ENCODE measurements around the gene ASCC3.

The ASCC3 gene

GRCh38 chr6:100484474-100484873 is 396.7 kb downstream of the ASCC3 start:
- no peak for DNase-seq

GRCh38 chr6:100482698-100483097 is 398.4 kb downstream of the ASCC3 start:
- no peak for DNase-seq

DNA sequence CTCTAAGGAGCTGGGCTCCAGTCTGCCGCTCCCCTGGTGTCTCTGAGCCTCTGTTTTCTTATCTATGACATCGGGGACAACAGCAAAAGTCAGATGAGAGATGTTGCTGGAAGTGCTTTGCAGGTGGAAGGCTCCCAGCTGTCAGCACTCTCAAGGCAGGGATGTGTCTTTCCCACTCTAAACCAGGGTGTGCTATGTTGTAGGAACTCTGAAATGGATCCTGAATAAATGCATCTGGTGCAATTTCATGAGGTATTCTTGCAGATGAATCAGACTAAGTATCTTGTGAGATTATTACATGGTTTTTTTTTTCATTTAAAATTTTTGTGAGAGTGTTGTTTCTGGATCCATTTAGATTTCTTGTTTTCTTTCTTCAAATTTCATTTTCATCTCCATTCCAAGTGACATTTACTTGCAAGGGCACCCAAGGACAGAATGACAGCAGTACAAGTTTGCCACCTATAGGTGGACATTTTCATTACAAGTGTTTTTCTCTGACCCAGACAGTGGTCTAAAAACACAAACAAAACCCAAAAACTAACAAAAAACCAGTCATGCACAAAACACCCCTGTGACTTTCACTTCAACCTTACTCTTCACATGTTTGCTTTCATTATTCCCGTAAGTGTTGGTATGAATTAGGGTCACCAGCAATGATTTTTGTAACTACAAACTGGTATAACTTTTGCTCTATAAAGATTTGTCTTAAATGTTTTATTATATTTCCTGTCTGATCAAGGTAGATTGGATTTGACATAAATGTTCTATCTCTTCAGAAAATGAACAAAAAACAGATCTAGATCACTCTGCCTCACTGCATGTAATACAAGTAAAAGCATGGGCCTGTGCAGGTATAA is 401.7 kb downstream of the ASCC3 start:
- no peak for DNase-seq

- no peak for DNase-seq
Observed at GRCh38 chr6:100475554-100476320, 405.4 kb downstream of the ASCC3 start.

GRCh38 chr6:100473182-100473581 is 407.9 kb downstream of the ASCC3 start:
- DNase-seq, result no peak

- no peak for DNase-seq
Observed at GRCh38 chr6:100472674-100473073, 408.5 kb downstream of the ASCC3 start.

DNA sequence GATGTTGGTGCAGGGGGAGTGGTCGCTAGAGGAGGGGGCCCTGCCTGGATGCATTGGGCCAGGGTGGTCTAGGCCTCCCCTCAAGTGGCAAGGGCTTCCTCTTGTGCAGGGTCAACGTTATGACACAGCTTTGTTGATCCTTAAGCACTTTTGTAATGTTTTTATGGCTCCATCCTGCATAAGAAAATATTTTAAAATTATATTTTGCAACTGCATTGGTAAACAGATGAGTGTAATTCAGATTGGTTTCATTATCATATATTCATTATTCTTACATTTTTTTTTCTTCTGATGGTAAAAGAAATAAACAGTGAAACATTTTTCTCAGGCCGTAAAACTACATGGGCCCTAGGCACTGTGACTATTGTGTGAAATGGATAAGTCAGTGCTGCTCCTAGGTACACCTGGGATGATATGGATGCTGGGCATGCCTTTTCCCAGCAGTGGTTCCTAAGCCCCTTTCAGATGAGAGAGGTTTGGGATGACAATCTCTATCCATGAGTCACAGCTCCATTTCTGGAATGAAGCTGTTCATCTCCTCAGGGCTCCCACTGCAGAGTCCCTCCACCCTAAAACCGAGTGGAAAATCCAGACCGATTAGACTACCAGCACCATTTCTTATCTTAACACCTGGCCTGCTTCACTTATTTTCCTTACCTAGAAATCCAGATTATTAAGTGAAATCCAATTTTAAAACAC is 410.6 kb downstream of the ASCC3 start:
- DNase-seq, result no peak

GRCh38 chr6:100469101-100469859 is 411.8 kb downstream of the ASCC3 start:
- DNase-seq, result no peak

- no peak for DNase-seq
Observed at GRCh38 chr6:100468016-100468622, 413.0 kb downstream of the ASCC3 start.

GRCh38 chr6:100467129-100468015 is 413.8 kb downstream of the ASCC3 start:
- DNase-seq, result no peak

GRCh38 chr6:100466410-100467128 is 414.6 kb downstream of the ASCC3 start:
- DNase-seq, result no peak

DNA sequence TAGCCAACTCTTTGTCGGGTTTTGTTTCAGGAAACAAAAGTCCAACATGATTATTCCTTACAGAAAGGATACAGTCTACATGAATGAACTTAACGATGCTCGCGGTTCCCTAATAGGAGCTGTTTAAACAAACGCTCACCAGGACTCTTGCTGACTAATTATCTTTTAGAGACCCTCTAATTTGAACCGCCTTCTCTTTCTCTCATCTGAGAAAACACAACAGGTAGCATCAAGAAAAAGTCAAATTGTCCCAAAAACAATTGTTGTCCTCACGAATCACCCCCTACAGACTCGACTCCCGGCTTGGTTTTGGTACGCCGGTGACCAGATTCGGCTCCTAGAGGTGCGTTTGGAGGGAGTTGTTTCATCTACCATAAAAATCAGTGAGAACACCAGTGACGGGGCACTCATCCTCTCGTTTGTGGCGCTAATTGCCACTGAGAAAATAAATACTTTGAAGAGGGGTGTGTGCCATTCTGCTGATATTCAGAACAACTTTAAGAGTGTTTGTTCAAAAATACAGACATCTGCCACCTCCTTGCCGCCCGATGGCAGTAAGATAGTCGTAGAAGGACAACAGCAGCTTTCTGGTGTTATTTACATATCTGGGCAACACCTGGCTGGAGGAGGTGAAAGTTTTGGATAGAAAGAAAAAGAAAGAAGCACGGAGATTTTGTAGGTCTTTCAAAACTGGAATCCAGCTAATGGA is 415.3 kb downstream of the ASCC3 start:
- peak; percentile 87 for DNase-seq

GRCh38 chr6:100464903-100465700 is 416.0 kb downstream of the ASCC3 start, which contains the start of gene SIM1:
TSS of gene SIM1 (minus strand) at chr6:100464921. CDS start at chr6:100463468, 1,453 bp downstream.
- peak; percentile 58 for DNase-seq

GRCh38 chr6:100464162-100464851 is 416.8 kb downstream of the ASCC3 start:
- DNase-seq, result no peak

- DNase-seq, result no peak
Observed at GRCh38 chr6:100463630-100464161, 417.4 kb downstream of the ASCC3 start.

GRCh38 chr6:100462706-100463629 is 418.2 kb downstream of the ASCC3 start:
- DNase-seq, result no peak
